Skin of body (tissue), 1 donor: Measurements from ENCODE around the gene OR4K5. TPM values are rescaled to one million over a fixed set of nuclear protein-coding genes. Genes with fewer than 3 reads are reported as not detected.

Experiments
- total RNA-seq: library from RNA; depleted of rRNA; stranded (reverse); fragments of >200 nt; gene quantifications from one replicate; pipeline ENCODE4 v1.2.3, GENCODE V29; 2014

OR4K5 gene
- total RNA-seq, 1 donor from 2014 or later: not detected

Other genes starting within 250 kb of the OR4K5 start
- not detected for gene OR11H2, start 206.7 kb upstream of the OR4K5 start, total RNA-seq
- not detected for gene OR4Q3, start 177.0 kb upstream of the OR4K5 start, total RNA-seq
- not detected for gene OR4M1, start 147.1 kb upstream of the OR4K5 start, total RNA-seq
- gene OR4N2, start 116.8 kb upstream of the OR4K5 start, total RNA-seq: not detected
- not detected for gene OR4K2, start 45.5 kb upstream of the OR4K5 start, total RNA-seq
- not detected for gene OR4K1, start 10.3 kb downstream of the OR4K5 start, total RNA-seq
- gene OR4K15, start 55.0 kb downstream of the OR4K5 start, total RNA-seq: not detected
- not detected for gene OR4Q2, start 81.6 kb downstream of the OR4K5 start, total RNA-seq
- gene OR4K14, start 98.7 kb downstream of the OR4K5 start, total RNA-seq: not detected
- gene OR4K13, start 115.4 kb downstream of the OR4K5 start, total RNA-seq: not detected
- gene OR4L1, start 139.4 kb downstream of the OR4K5 start, total RNA-seq: not detected
- not detected for gene OR4K17, start 190.1 kb downstream of the OR4K5 start, total RNA-seq
- gene OR4N5, start 218.2 kb downstream of the OR4K5 start, total RNA-seq: not detected